GM19324 (cell line): Measurements from ENCODE around the gene LLCFC1.

Source experiments
- ATAC-seq: cut with Tn5 transposase; IDR thresholded peaks from one replicate; pipeline ENCODE4 v1.9.1; 2021; ENCODE audit warnings: mild to moderate bottlenecking, moderate library complexity; ENCODE audit not compliant: unreplicated experiment, low FRiP score

The LLCFC1 gene

GRCh38 chr7:142935941-142936565 is 3.2 kb upstream of the LLCFC1 start:
- no peak for ATAC-seq

- no peak for ATAC-seq
Measured at GRCh38 chr7:142938611-142939010, 673 bp upstream of the LLCFC1 start.

- no peak for ATAC-seq
Measured at GRCh38 chr7:142940966-142941535, 1.8 kb downstream of the LLCFC1 start.

- no peak for ATAC-seq
Measured at GRCh38 chr7:142941541-142941940, 2.3 kb downstream of the LLCFC1 start.

- no peak for ATAC-seq
Measured at GRCh38 chr7:142942746-142943145, 3.5 kb downstream of the LLCFC1 start.

GRCh38 chr7:142943706-142944268 is 4.5 kb downstream of the LLCFC1 start:
- no peak for ATAC-seq

- no peak for ATAC-seq
Measured at GRCh38 chr7:142945001-142945400, 5.7 kb downstream of the LLCFC1 start.

- ATAC-seq, result no peak
Measured at GRCh38 chr7:142948603-142949002, 9.3 kb downstream of the LLCFC1 start.

GRCh38 chr7:142950235-142950634 is 11.0 kb downstream of the LLCFC1 start:
- no peak for ATAC-seq

- ATAC-seq, result no peak
Measured at GRCh38 chr7:142954680-142955268, 15.5 kb downstream of the LLCFC1 start.

- ATAC-seq, result no peak
Measured at GRCh38 chr7:142956951-142957623, 17.8 kb downstream of the LLCFC1 start.

- ATAC-seq, result no peak
Measured at GRCh38 chr7:142957723-142958122, 18.4 kb downstream of the LLCFC1 start.

- ATAC-seq, result no peak
Measured at GRCh38 chr7:142959202-142959601, 19.9 kb downstream of the LLCFC1 start.

- no peak for ATAC-seq
Measured at GRCh38 chr7:142960955-142961512, 21.8 kb downstream of the LLCFC1 start.

- no peak for ATAC-seq
Measured at GRCh38 chr7:142961595-142961972, 22.3 kb downstream of the LLCFC1 start.

GRCh38 chr7:142961973-142962926 is 23.0 kb downstream of the LLCFC1 start, which contains the start of gene KEL:
TSS of gene KEL (minus strand) at chr7:142962363. CDS start at chr7:142962206, 157 bp downstream.
- ATAC-seq, result no peak

GRCh38 chr7:142962991-142963390 is 23.7 kb downstream of the LLCFC1 start:
- ATAC-seq, result no peak

GRCh38 chr7:142963993-142964392 is 24.7 kb downstream of the LLCFC1 start:
- ATAC-seq, result no peak

- no peak for ATAC-seq
Measured at GRCh38 chr7:142964502-142965246, 25.4 kb downstream of the LLCFC1 start.
